ENCODE measurements around the gene ANGPTL7.
A peak's percentile ranks its signal among the peaks of the same experiment; 100 is the strongest.
"Not testable (repeated sequence)": the region's sequence is repeated elsewhere in the genome, so short reads cannot be mapped to it uniquely, and the experiment has no call there.

The ANGPTL7 gene

GRCh38 chr1:11188858-11189451, at the start of gene ANGPTL7:
TSS of gene ANGPTL7 (plus strand) at chr1:11189355. CDS start at chr1:11189580, 225 bp downstream.
- no peak for DNase-seq
- intact Hi-C loops (cut with DNase I), result no loop called here

GRCh38 chr1:11142618-11143391, 46.4 kb upstream of the ANGPTL7 start:
- DNase-seq, result no peak
- intact Hi-C loops (cut with DNase I), result no loop called here

DNA sequence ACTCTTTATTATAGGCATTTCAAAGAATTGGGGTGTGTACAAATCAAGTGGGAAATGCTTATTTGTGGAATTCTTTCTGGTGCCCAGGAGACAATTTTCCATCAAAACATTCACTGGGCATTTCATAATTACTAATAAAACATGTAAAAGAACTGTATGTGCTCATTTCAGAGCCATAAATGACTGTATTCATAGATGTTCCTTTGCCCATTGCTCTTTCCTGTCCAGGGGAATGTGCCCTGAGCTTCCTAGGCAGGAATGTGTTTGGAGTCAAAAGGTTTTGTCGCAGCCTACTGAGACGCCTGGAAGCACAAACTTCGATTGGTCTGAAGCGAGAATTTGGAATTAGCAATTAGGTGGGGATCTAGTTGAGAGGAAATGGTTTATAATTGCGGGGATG, 45.8 kb upstream of the ANGPTL7 start:
- no peak for DNase-seq
- intact Hi-C loops (cut with DNase I), result no loop called here

- intact Hi-C loops (cut with DNase I), result no loop called here
- no peak for DNase-seq
Observed at GRCh38 chr1:11143907-11144306, 45.2 kb upstream of the ANGPTL7 start.

- intact Hi-C loops (cut with DNase I), result no loop called here
- peak in 1 of 10 donors; percentile 24 for DNase-seq
Observed at GRCh38 chr1:11144570-11145256, 44.4 kb upstream of the ANGPTL7 start.

- intact Hi-C loops (cut with DNase I), result no loop called here
- peak in 1 of 10 donors; percentile 35 for DNase-seq
Observed at GRCh38 chr1:11145741-11146140, 43.4 kb upstream of the ANGPTL7 start.

DNA sequence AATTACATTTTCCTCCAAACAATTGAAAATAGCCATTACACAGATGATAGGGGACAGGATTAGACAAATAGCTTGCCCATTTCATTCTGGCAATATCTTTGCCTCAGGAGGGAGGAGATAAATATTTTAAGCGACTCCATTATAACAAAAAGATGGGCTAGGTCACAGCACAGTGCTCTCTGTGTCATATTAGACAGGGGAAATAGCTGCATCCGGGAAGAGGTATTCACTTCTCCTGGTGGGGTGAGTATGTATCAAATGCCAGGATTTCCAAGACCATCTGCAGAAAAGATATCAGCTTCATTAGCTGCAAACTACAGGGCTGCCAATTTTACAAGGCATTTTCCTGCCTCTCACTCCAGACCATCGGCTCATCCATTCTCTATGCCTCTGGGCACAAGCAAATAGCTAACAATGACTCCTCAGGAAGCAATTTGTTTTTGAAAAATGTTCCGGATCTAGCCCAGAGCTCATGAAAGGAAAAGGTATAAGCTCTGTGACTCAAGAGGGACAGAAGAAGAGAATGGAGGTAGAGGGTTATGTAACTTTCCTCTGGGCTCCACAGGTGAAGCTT, 41.9 kb upstream of the ANGPTL7 start:
- DNase-seq, result no peak
- intact Hi-C loops (cut with DNase I), result no loop called here

- DNase-seq, result no peak
- intact Hi-C loops (cut with DNase I), result no loop called here
Observed at GRCh38 chr1:11150326-11150725, 38.8 kb upstream of the ANGPTL7 start.

- no peak for DNase-seq
Observed at GRCh38 chr1:11151114-11151513, 38.0 kb upstream of the ANGPTL7 start.

DNA sequence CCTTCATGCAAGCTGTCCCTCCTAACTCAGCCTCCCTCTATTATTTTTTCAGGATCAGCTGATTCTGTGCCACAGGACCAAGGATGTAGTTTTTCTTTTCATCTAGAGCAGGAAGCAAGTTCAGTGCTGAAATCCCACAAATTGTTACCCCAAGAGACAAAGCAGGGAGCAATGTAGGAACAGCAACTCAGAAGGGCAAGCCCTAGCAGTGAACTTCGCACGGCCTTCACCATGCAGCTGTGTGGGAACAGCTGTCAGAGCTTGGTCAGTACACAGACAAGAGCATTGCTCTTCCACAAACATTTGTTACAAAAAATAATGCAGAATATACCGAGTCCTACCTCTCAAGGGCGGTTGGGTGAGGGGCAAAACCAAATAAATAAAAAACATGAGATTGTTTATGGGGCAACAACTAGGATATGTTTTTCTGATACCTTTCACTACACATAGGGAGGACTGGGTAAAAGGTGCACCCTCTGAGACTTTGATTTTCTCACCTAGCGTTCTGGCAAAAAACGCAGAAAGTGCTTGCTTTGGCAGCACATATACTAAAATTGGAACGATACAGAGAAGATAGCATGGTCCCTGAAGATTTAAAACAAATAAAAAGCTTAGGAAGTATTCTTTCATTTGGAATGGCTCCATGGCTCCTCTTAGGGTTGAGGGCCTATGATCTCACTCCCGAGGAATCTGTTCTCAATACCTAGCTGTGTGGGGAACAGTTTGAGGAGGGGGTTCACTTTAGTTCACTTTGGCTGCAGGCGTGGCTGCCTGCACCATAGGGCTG, 37.1 kb upstream of the ANGPTL7 start:
- intact Hi-C loops (cut with DNase I), result no loop called here
- no peak for DNase-seq

More at GRCh38 chr1:11151114-11151513, 38.0 kb upstream of the ANGPTL7 start:
- intact Hi-C loops (cut with DNase I), result no loop called here

GRCh38 chr1:11152755-11153154, 36.4 kb upstream of the ANGPTL7 start:
- intact Hi-C loops (cut with DNase I), result no loop called here
- no peak for DNase-seq

DNA sequence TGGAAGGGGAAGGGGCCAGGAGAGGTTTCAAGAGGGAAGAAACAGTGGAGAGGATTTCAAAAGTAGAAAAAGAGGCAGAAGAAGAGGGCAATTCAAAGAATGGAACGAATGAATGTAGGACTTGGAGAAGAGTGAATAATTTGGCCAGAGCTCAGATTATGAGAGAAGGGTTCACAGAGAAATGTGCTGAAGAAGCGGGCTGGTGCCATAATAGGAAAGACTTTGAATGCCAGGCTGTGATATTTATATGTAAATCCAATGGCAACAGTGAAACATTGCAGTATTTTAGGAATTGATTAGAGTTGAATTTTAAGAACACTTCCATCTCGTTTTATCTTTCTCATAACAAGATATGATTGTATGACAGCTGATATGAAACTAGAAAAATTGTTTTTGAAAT, 36.0 kb upstream of the ANGPTL7 start:
- DNase-seq, result no peak
- intact Hi-C loops (cut with DNase I), result no loop called here

- intact Hi-C loops (cut with DNase I), result no loop called here
- no peak for DNase-seq
Observed at GRCh38 chr1:11156441-11156840, 32.7 kb upstream of the ANGPTL7 start.

- intact Hi-C loops (cut with DNase I), result no loop called here
- no peak for DNase-seq
Observed at GRCh38 chr1:11156963-11157362, 32.2 kb upstream of the ANGPTL7 start.

- DNase-seq, result peak in 1 of 10 donors; percentile 71
- intact Hi-C loops (cut with DNase I), result no loop called here
Observed at GRCh38 chr1:11157394-11157793, 31.8 kb upstream of the ANGPTL7 start.

GRCh38 chr1:11157867-11158266, 31.3 kb upstream of the ANGPTL7 start:
- DNase-seq, result peak in 1 of 10 donors; percentile 28
- intact Hi-C loops (cut with DNase I), result no loop called here

GRCh38 chr1:11158291-11158690, 30.9 kb upstream of the ANGPTL7 start:
- no peak for DNase-seq
- intact Hi-C loops (cut with DNase I), result no loop called here

GRCh38 chr1:11158720-11159321, 30.3 kb upstream of the ANGPTL7 start:
- DNase-seq, result no peak
- intact Hi-C loops (cut with DNase I), result no loop called here

DNA sequence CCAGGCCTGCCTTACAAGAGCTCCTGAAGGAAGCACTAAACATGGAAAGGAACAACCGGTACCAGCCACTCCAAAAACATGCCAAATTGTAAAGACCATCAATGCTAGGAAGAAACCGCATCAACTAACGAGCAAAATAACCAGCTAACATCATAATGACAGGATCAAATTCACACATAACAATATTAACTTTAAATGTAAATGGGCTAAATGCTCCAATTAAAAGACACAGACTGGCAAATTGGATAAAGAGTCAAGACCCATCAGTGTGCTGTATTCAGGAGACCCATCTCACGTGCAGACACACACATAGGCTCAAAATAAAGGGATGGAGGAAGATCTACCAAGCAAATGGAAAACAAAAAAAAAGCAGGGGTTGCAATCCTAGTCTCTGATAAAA, 26.4 kb upstream of the ANGPTL7 start:
- intact Hi-C loops (cut with DNase I); DNase-seq: not testable (repeated sequence)

- DNase-seq; intact Hi-C loops (cut with DNase I): not testable (repeated sequence)
Observed at GRCh38 chr1:11166744-11167143, 22.4 kb upstream of the ANGPTL7 start.
